MCF 10A (cell line): ENCODE measurements around the gene TCF4. TPM values are rescaled to one million over a fixed set of nuclear protein-coding genes. Genes with fewer than 3 reads are reported as not detected.

Source experiments
- BruUV-seq: library from RNA; stranded (reverse); fragments of 400-500 nt; replicated peaks from 2 replicates; lab custom pipeline; 2021; lab: Mats Ljungman, UMichigan
- CTCF ChIA-PET: fragments of 300-600 bp; sonication (Branson Sonifier 250); formaldehyde crosslinking; extraction: SDS; loops from one replicate; lab custom pipeline; 2021; ENCODE audit warnings: antibody characterized with exemption, inconsistent platforms; lab: Yijun Ruan, JAX
- POLR2A ChIA-PET: fragments of 300-600, 350-650 bp; sonication (Branson Sonifier 250); formaldehyde crosslinking; extraction: SDS; loops from one replicate; lab custom pipeline; 2020; ENCODE audit warnings: antibody characterized with exemption, inconsistent platforms; lab: Yijun Ruan, JAX
- DNase-seq: peaks from one replicate; pipeline ENCODE4 v3.0.0-alpha.2; 2018; ENCODE audit not compliant: unreplicated experiment
- H3K27ac Mint-ChIP-seq: one replicate; pipeline ENCODE4 v1.8.0; 2022; ENCODE audit warnings: mild to moderate bottlenecking, low read depth, mixed read lengths; ENCODE audit not compliant: unreplicated experiment
- H3K27me3 Mint-ChIP-seq: one replicate; pipeline ENCODE4 v1.8.0; 2022; ENCODE audit warnings: mixed read lengths; ENCODE audit not compliant: insufficient read depth, unreplicated experiment
- H3K36me3 Mint-ChIP-seq: one replicate; pipeline ENCODE4 v1.8.0; 2022; ENCODE audit warnings: mild to moderate bottlenecking, moderate library complexity, mixed read lengths; ENCODE audit not compliant: insufficient read depth, unreplicated experiment
- H3K4me1 Mint-ChIP-seq: one replicate; pipeline ENCODE4 v1.8.0; 2022; ENCODE audit warnings: mixed read lengths; ENCODE audit not compliant: insufficient read depth, unreplicated experiment
- H3K4me3 Mint-ChIP-seq: one replicate; pipeline ENCODE4 v1.8.0; 2022; ENCODE audit warnings: mild to moderate bottlenecking, moderate library complexity, mixed read lengths; ENCODE audit not compliant: unreplicated experiment
- H3K9me3 Mint-ChIP-seq: one replicate; pipeline ENCODE4 v1.8.0; 2022; ENCODE audit warnings: mixed read lengths; ENCODE audit not compliant: unreplicated experiment
- CTCF ChIP-seq: fragments of 200-600 bp; IDR thresholded peaks from one replicate; pipeline ENCODE4 v1.8.0; 2022; ENCODE audit warnings: antibody characterized with exemption, mild to moderate bottlenecking; ENCODE audit not compliant: unreplicated experiment
- intact Hi-C: fragments of 100-400 bp; cut with micrococcal nuclease; formaldehyde crosslinking; loops from 2 replicates; pipeline ENCODE4 v1.14.1; 2022
- total RNA-seq: library from RNA; stranded (reverse); gene quantifications from 2 replicates; pipeline ENCODE4 v1.2.3, GENCODE V29; 2022

TCF4 gene
- total RNA-seq, 1 experiment from 2014 or later = 6.2 TPM

GRCh38 chr18:55433140-55433539 is 154.9 kb downstream of the TCF4 start:
- POLR2A ChIA-PET = no interaction called here
- Mint-ChIP-seq H3K4me3 (no peak overlapping the region), H3K4me1 (no peaks in the 10 kb centered on the region), H3K9me3 (no peaks in the 10 kb centered on the region), H3K27ac (no peak overlapping the region), H3K27me3 (no peaks in the 10 kb centered on the region), H3K36me3 (no peaks in the 10 kb centered on the region)
- no peak for DNase-seq
- intact Hi-C loops = no loop called here
- TF ChIP-seq CTCF = no peak
- no TSS peak for BruUV-seq
- CTCF ChIA-PET = no interaction called here

- H3K4me3 Mint-ChIP-seq = no peak overlapping the region
- no peak overlapping the region for H3K27ac Mint-ChIP-seq
- H3K27me3 Mint-ChIP-seq = no peaks in the 10 kb centered on the region
- no peak for DNase-seq
- no peaks in the 10 kb centered on the region for H3K4me1 Mint-ChIP-seq
- no TSS peak for BruUV-seq
- no peaks in the 10 kb centered on the region for H3K36me3 Mint-ChIP-seq
- POLR2A ChIA-PET = no interaction called here
- TF ChIP-seq CTCF = no peak
- CTCF ChIA-PET = no interaction called here
- no peaks in the 10 kb centered on the region for H3K9me3 Mint-ChIP-seq
- intact Hi-C loops = no loop called here
These were observed 155.5 kb downstream of the TCF4 start for GRCh38 chr18:55432307-55433040.

- H3K4me1 Mint-ChIP-seq = no peaks in the 10 kb centered on the region
- no peak for DNase-seq
- POLR2A ChIA-PET = interaction anchor here (1.6 kb wide), 1 partner anchor 10 kb away, joined by 3 read pairs; no protein-coding TSS in a partner anchor
- no peak overlapping the region for H3K27ac Mint-ChIP-seq
- H3K27me3 Mint-ChIP-seq = no peaks in the 10 kb centered on the region
- TF ChIP-seq CTCF = no peak
- H3K4me3 Mint-ChIP-seq = no peak overlapping the region
- no peaks in the 10 kb centered on the region for H3K36me3 Mint-ChIP-seq
- CTCF ChIA-PET = interaction anchor here (0.6 to 1.8 kb wide), 2 partner anchors 15 to 352 kb away, joined by 3 to 9 read pairs; no protein-coding TSS in a partner anchor
- no peaks in the 10 kb centered on the region for H3K9me3 Mint-ChIP-seq
- intact Hi-C loops = no loop called here
- BruUV-seq = no TSS peak
These were observed 158.0 kb downstream of the TCF4 start for GRCh38 chr18:55430026-55430425.

- no peak overlapping the region for H3K4me3 Mint-ChIP-seq
- no peaks in the 10 kb centered on the region for H3K36me3 Mint-ChIP-seq
- H3K4me1 Mint-ChIP-seq = no peaks in the 10 kb centered on the region
- no peaks in the 10 kb centered on the region for H3K27me3 Mint-ChIP-seq
- TF ChIP-seq CTCF = no peak
- no peak for DNase-seq
- H3K9me3 Mint-ChIP-seq = no peaks in the 10 kb centered on the region
- H3K27ac Mint-ChIP-seq = no peak overlapping the region
- ChIA-PET POLR2A (no interaction called here), CTCF (interaction anchor here (2.8 kb wide), 1 partner anchor 12 kb away, joined by 12 read pairs; no protein-coding TSS in a partner anchor)
- BruUV-seq = no TSS peak
- intact Hi-C loops = loop anchor here (5.0 kb wide), 1 partner anchor 291 kb away; no protein-coding TSS in a partner anchor
These were observed 160.0 kb downstream of the TCF4 start for GRCh38 chr18:55427951-55428350.
